H9 (cell line): ENCODE data around the gene ERN1. TPM values are rescaled to one million over a fixed set of nuclear protein-coding genes. Genes with fewer than 3 reads are reported as not detected.

Experiments used
- DNase-seq: peaks from one replicate; pipeline ENCODE4 v3.0.0-alpha.2; 2017
- H2AFZ ChIP-seq: one replicate; pipeline ENCODE4 v1.6.1; 2013; ENCODE audit warnings: mild to moderate bottlenecking, low read length, control low read depth, moderate library complexity
- H2AK5ac ChIP-seq: 2 replicates; pipeline ENCODE4 v1.6.1; 2013; ENCODE audit warnings: low read length, control low read depth, mixed read lengths; ENCODE audit not compliant: insufficient read length
- H2BK120ac ChIP-seq: one replicate; pipeline ENCODE4 v1.6.1; 2013; ENCODE audit warnings: low read depth, mild to moderate bottlenecking, low read length, control low read depth, inconsistent platforms; ENCODE audit not compliant: poor library complexity, severe bottlenecking
- H2BK12ac ChIP-seq: 2 replicates; pipeline ENCODE4 v1.6.1; 2013; ENCODE audit warnings: low read length, control low read depth, mixed read lengths, low read depth; ENCODE audit not compliant: insufficient read length
- H2BK15ac ChIP-seq: 2 replicates; pipeline ENCODE4 v1.6.1; 2013; ENCODE audit warnings: low read depth, low read length, control low read depth
- H2BK20ac ChIP-seq: one replicate; pipeline ENCODE4 v1.6.1; 2013; ENCODE audit warnings: low read depth, mild to moderate bottlenecking, low read length, control low read depth, inconsistent platforms; ENCODE audit not compliant: poor library complexity, severe bottlenecking
- H2BK5ac ChIP-seq: 2 replicates; pipeline ENCODE4 v1.6.1; 2013; ENCODE audit warnings: low read length, control low read depth, mixed read lengths; ENCODE audit not compliant: insufficient read length
- H3K14ac ChIP-seq: 2 replicates; pipeline ENCODE4 v1.6.1; 2013; ENCODE audit warnings: low read length, control low read depth; ENCODE audit not compliant: insufficient read depth
- H3K18ac ChIP-seq: 2 replicates; pipeline ENCODE4 v1.6.1; 2013; ENCODE audit warnings: low read depth, mild to moderate bottlenecking, mixed read lengths, low read length, control low read depth; ENCODE audit not compliant: insufficient read length
- H3K23ac ChIP-seq: 2 replicates; pipeline ENCODE4 v1.6.1; 2013; ENCODE audit warnings: low read length, control low read depth, mixed read lengths, low read depth; ENCODE audit not compliant: insufficient read length
- H3K23me2 ChIP-seq: 2 replicates; pipeline ENCODE4 v1.6.1; 2013; ENCODE audit warnings: low read depth, mild to moderate bottlenecking, mixed read lengths, low read length, control low read depth; ENCODE audit not compliant: insufficient read length, poor library complexity, severe bottlenecking
- H3K27ac ChIP-seq: 2 replicates; pipeline ENCODE4 v1.5.1; 2013; ENCODE audit warnings: low read length, control low read depth, mixed read lengths, low read depth; ENCODE audit not compliant: insufficient read length
- H3K27me3 ChIP-seq: 2 replicates; pipeline ENCODE4 v1.6.1; 2013; ENCODE audit warnings: low read length, control low read depth, inconsistent platforms; ENCODE audit not compliant: insufficient read depth
- H3K4ac ChIP-seq: 2 replicates; pipeline ENCODE4 v1.6.1; 2013; ENCODE audit warnings: low read depth, mild to moderate bottlenecking, control low read depth, inconsistent platforms, low read length, moderate library complexity
- H3K4me1 ChIP-seq: 2 replicates; pipeline ENCODE4 v1.6.1; 2013; ENCODE audit warnings: low read length, control low read depth, inconsistent platforms; ENCODE audit not compliant: insufficient read depth
- H3K4me2 ChIP-seq: 2 replicates; pipeline ENCODE4 v1.6.1; 2013; ENCODE audit warnings: low read length, control low read depth, mixed read lengths; ENCODE audit not compliant: insufficient read length, insufficient read depth
- H3K56ac ChIP-seq: 2 replicates; pipeline ENCODE4 v1.6.1; 2013; ENCODE audit warnings: low read depth, mild to moderate bottlenecking, mixed read lengths, low read length, control low read depth; ENCODE audit not compliant: insufficient read length
- H3K79me1 ChIP-seq: 2 replicates; pipeline ENCODE4 v1.6.1; 2013; ENCODE audit warnings: low read depth, mild to moderate bottlenecking, moderate library complexity, low read length, control low read depth, inconsistent platforms; ENCODE audit not compliant: insufficient read depth, poor library complexity, severe bottlenecking
- H3K79me2 ChIP-seq: 2 replicates; pipeline ENCODE4 v1.6.1; 2013; ENCODE audit warnings: low read length, control low read depth, inconsistent platforms; ENCODE audit not compliant: insufficient read depth
- H3K9ac ChIP-seq: 2 replicates; pipeline ENCODE4 v1.6.1; 2013; ENCODE audit warnings: low read length, control low read depth, mixed read lengths; ENCODE audit not compliant: insufficient read length; ENCODE audit errors: extremely low read depth
- H3K9me3 ChIP-seq: one replicate; pipeline ENCODE4 v1.6.1; 2013; ENCODE audit warnings: low read depth, low read length, inconsistent platforms; ENCODE audit not compliant: control insufficient read depth
- H3T11ph ChIP-seq: one replicate; pipeline ENCODE4 v1.6.1; 2013; ENCODE audit warnings: mild to moderate bottlenecking, low read length, control low read depth, inconsistent platforms
- H4K20me1 ChIP-seq: one replicate; pipeline ENCODE4 v1.6.1; 2013; ENCODE audit not compliant: control insufficient read depth, insufficient read length, insufficient read depth
- H4K5ac ChIP-seq: 2 replicates; pipeline ENCODE4 v1.6.1; 2013; ENCODE audit warnings: low read depth, mild to moderate bottlenecking, mixed read lengths, low read length, control low read depth; ENCODE audit not compliant: insufficient read length
- H4K8ac ChIP-seq: replicated peaks from 2 replicates; pipeline ENCODE4 v1.6.1; 2013; ENCODE audit warnings: low read length, control low read depth, mixed read lengths, low read depth; ENCODE audit not compliant: insufficient read length
- H4K91ac ChIP-seq: 2 replicates; pipeline ENCODE4 v1.6.1; 2013; ENCODE audit warnings: low read depth, mild to moderate bottlenecking, moderate library complexity, mixed read lengths, low read length, control low read depth; ENCODE audit not compliant: insufficient read length
- H3K27ac Mint-ChIP-seq, 3 experiments: 2 replicates in 2 of 3; 3 replicates in 1 of 3; pipeline ENCODE4 v1.8.0; 2020 to 2021; ENCODE audit warnings: mixed read lengths in 3 of 3, mild to moderate bottlenecking in 1 of 3, moderate library complexity in 1 of 3
- H3K27me3 Mint-ChIP-seq: 2 replicates; pipeline ENCODE4 v1.8.0; 2021; ENCODE audit warnings: low read depth, mild to moderate bottlenecking, moderate library complexity, mixed read lengths
- H3K36me3 Mint-ChIP-seq, 3 experiments: 2 replicates in 2 of 3; 3 replicates in 1 of 3; pipeline ENCODE4 v1.8.0; 2020 to 2021; ENCODE audit warnings: low read depth in 3 of 3, mixed read lengths in 3 of 3; ENCODE audit not compliant: insufficient read depth in 1 of 3
- H3K4me1 Mint-ChIP-seq, 2 experiments: 2 replicates each; pipeline ENCODE4 v1.8.0; 2020; ENCODE audit warnings: mixed read lengths in 2 of 2
- H3K4me3 Mint-ChIP-seq, 2 experiments: 2 replicates in 1 of 2; 3 replicates in 1 of 2; pipeline ENCODE4 v1.8.0; 2020 to 2021; ENCODE audit warnings: mild to moderate bottlenecking in 2 of 2, mixed read lengths in 2 of 2, moderate library complexity in 1 of 2
- H3K9me3 Mint-ChIP-seq, 2 experiments: 2 replicates in 1 of 2; 3 replicates in 1 of 2; pipeline ENCODE4 v1.8.0; 2020; ENCODE audit warnings: mild to moderate bottlenecking in 2 of 2, mixed read lengths in 2 of 2, moderate library complexity in 1 of 2
- WGBS: extraction: QIAGEN DNeasy Blood & Tissue Kit; methylation state at CpG from one replicate; pipeline ENCODE4 v1.1.7; 2013; ENCODE audit warnings: missing lambda C conversion rate, low lambda C conversion rate, mixed read lengths; ENCODE audit not compliant: insufficient read length; ENCODE audit errors: extremely low coverage; 5-methylcytosine and 5-hydroxymethylcytosine counted together
- total RNA-seq: library from RNA; stranded (reverse); gene quantifications from 2 replicates; pipeline ENCODE4 v1.2.1, GENCODE V29; 2021
- TF ChIP-seq, protein P1 (sequence below): fragments of 200-600 bp; sonication (generic); conservative IDR thresholded peaks from 3 replicates; pipeline ENCODE4 v1.8.0; 2021; ENCODE audit warnings: antibody characterized with exemption, mild to moderate bottlenecking

The ERN1 gene
- total RNA-seq, 1 experiment from 2014 or later, result 5.0 TPM

DNA sequence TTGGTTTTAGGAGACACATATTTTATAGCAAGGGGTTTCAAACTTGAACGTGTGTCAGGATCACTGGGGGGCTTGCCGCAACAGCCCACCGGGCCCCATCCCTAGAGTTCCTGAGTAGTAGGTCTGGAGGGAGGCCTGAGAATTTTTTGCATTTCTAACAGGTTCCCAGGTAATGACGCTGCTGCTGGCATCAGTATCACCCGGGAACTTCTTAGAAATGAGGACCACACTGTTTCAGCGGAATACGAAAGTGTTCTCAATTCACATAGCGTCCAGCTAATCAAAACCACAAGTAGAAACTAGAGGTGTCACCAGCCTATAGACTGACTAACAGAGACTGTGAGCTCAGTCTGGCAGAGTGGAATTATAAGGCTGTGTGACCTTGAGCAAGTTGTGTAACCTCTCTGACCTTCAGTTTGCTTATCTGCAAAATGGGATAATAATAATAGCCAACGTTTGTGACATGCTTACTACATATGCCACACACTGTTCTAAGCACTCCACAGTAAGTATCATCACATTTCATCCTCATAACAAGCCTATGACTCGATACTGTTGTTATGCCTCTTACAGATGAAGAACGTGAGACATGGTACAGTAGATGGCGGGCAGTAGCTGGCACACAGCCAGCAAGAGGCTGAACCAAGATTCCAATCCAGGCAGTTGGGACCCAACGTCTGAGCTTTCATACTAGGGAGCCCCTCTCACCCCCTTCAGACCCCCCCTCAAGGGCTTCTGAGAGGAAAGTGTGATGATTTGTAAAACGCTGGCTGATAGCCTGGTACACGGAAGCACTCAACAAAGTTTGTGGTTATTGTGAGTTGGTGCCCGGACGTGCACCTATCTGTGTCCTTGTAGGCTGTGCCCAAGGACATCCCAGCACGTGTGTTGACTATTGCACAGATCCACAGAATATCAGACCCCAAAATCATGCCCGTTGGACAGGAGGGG is 104.9 kb downstream of the ERN1 start:
- H2AK5ac ChIP-seq, result no peak overlapping the region
- H3K27ac Mint-ChIP-seq, result no peak overlapping the region

More for the DNA sequence above, 104.9 kb downstream of the ERN1 start:
- Mint-ChIP-seq H3K4me3 (no peak overlapping the region), H3K9me3 (no peaks in the 10 kb centered on the region; a peak in 1 of 5 replicates), H3K27me3 (peaks cover 17% of the 10 kb centered on the region), H3K36me3 (no peaks in the 10 kb centered on the region), H3K4me1 (peaks cover 4 to 5% of the 10 kb centered on the region in 2 experiments)
- no peak overlapping the region for H2BK5ac ChIP-seq
- H3K4me1 ChIP-seq, result no peaks in the 10 kb centered on the region
- H2BK20ac ChIP-seq, result no peak overlapping the region
- no peak overlapping the region for H2BK12ac ChIP-seq
- H3K9me3 ChIP-seq, result no peaks in the 10 kb centered on the region
- H4K91ac ChIP-seq, result no peak overlapping the region
- TF ChIP-seq, protein P1, sequence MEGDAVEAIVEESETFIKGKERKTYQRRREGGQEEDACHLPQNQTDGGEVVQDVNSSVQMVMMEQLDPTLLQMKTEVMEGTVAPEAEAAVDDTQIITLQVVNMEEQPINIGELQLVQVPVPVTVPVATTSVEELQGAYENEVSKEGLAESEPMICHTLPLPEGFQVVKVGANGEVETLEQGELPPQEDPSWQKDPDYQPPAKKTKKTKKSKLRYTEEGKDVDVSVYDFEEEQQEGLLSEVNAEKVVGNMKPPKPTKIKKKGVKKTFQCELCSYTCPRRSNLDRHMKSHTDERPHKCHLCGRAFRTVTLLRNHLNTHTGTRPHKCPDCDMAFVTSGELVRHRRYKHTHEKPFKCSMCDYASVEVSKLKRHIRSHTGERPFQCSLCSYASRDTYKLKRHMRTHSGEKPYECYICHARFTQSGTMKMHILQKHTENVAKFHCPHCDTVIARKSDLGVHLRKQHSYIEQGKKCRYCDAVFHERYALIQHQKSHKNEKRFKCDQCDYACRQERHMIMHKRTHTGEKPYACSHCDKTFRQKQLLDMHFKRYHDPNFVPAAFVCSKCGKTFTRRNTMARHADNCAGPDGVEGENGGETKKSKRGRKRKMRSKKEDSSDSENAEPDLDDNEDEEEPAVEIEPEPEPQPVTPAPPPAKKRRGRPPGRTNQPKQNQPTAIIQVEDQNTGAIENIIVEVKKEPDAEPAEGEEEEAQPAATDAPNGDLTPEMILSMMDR, result no peak
- no peak overlapping the region for H4K5ac ChIP-seq
- no peak overlapping the region for H2AFZ ChIP-seq
- no peak overlapping the region for H3K14ac ChIP-seq
- no peak overlapping the region for H3K18ac ChIP-seq
- H3T11ph ChIP-seq, result no peak overlapping the region
- no peaks in the 10 kb centered on the region; the same call in 1 of the 2 replicates for H3K27me3 ChIP-seq
- no peak overlapping the region for H3K23ac ChIP-seq
- no peak overlapping the region for H3K9ac ChIP-seq
- no peak overlapping the region for H2BK15ac ChIP-seq
- H4K8ac ChIP-seq, result peak overlapping the region; percentile 61
- no peak overlapping the region for H3K4ac ChIP-seq
- H3K56ac ChIP-seq, result no peak overlapping the region
- WGBS, result no CpG with 5 or more reads among the region's 19 CpGs
- H3K4me2 ChIP-seq, result peak overlapping the region; percentile 22
- H3K79me2 ChIP-seq, result no peaks in the 10 kb centered on the region
- H3K27ac ChIP-seq, result no peak overlapping the region
- peaks cover 3% of the 10 kb centered on the region for H3K23me2 ChIP-seq
- H2BK120ac ChIP-seq, result no peak overlapping the region
- DNase-seq, result no peak
- H4K20me1 ChIP-seq, result no peaks in the 10 kb centered on the region
- no peaks in the 10 kb centered on the region for H3K79me1 ChIP-seq
